ENCODE measurements around the gene TRPV2.

The TRPV2 gene

GRCh38 chr17:16455997-16456741 is 40.8 kb downstream of the TRPV2 start:
- Mint-ChIP-seq H3K4me3 (no peak overlapping the region), H3K9me3 (no peaks in the 10 kb centered on the region), H3K36me3 (peaks cover 46% of the 10 kb centered on the region), H3K4me1 (peaks cover 6% of the 10 kb centered on the region), H3K27ac (no peak overlapping the region)
- DNase-seq (ENCODE audit: low spot score in 2 of 2): no peak
- no peak for ATAC-seq

GRCh38 chr17:16456742-16457316 is 41.5 kb downstream of the TRPV2 start:
- H3K27ac Mint-ChIP-seq: peak overlapping the region; percentile 5
- peaks cover 6% of the 10 kb centered on the region for H3K4me1 Mint-ChIP-seq
- H3K4me3 Mint-ChIP-seq: no peak overlapping the region
- peaks cover 45% of the 10 kb centered on the region for H3K36me3 Mint-ChIP-seq
- ATAC-seq: no peak
- no peaks in the 10 kb centered on the region for H3K9me3 Mint-ChIP-seq
- no peak for DNase-seq (ENCODE audit: low spot score in 2 of 2)

DNA sequence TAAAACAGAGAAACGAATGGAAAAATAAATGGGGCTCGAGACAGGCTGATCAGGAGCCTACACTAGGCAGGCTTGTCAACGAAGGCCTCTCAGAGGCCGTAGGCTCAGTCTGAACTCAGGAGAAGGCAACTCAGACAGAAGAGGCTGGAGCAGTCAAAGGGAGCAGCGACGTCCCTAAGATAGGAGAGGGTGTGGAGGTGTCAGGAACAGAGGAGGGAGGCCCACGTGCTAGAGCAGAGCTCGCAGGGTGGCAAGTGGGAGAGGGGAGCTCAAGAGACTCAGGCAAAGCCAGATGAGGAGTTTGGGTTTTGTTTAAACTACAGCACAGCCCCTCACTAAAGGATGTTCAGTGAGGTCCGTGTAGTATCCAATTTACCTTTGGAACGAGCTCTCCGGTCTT is 43.9 kb downstream of the TRPV2 start:
- H3K36me3 Mint-ChIP-seq: peaks cover 25% of the 10 kb centered on the region
- peaks cover 6% of the 10 kb centered on the region for H3K4me1 Mint-ChIP-seq
- no peak for DNase-seq (ENCODE audit: low spot score in 2 of 2)
- no peaks in the 10 kb centered on the region for H3K9me3 Mint-ChIP-seq
- no peak overlapping the region for H3K4me3 Mint-ChIP-seq
- H3K27ac Mint-ChIP-seq: peak overlapping the region; percentile 58
- ATAC-seq: no peak

GRCh38 chr17:16459855-16460550 is 44.6 kb downstream of the TRPV2 start:
- peak overlapping the region; percentile 48 for H3K27ac Mint-ChIP-seq
- DNase-seq (ENCODE audit: low spot score in 2 of 2) (no peak), ATAC-seq (no peak)
- H3K4me3 Mint-ChIP-seq: no peak overlapping the region
- peaks cover 20% of the 10 kb centered on the region for H3K36me3 Mint-ChIP-seq
- H3K9me3 Mint-ChIP-seq: no peaks in the 10 kb centered on the region
- peaks cover 6% of the 10 kb centered on the region for H3K4me1 Mint-ChIP-seq

DNA sequence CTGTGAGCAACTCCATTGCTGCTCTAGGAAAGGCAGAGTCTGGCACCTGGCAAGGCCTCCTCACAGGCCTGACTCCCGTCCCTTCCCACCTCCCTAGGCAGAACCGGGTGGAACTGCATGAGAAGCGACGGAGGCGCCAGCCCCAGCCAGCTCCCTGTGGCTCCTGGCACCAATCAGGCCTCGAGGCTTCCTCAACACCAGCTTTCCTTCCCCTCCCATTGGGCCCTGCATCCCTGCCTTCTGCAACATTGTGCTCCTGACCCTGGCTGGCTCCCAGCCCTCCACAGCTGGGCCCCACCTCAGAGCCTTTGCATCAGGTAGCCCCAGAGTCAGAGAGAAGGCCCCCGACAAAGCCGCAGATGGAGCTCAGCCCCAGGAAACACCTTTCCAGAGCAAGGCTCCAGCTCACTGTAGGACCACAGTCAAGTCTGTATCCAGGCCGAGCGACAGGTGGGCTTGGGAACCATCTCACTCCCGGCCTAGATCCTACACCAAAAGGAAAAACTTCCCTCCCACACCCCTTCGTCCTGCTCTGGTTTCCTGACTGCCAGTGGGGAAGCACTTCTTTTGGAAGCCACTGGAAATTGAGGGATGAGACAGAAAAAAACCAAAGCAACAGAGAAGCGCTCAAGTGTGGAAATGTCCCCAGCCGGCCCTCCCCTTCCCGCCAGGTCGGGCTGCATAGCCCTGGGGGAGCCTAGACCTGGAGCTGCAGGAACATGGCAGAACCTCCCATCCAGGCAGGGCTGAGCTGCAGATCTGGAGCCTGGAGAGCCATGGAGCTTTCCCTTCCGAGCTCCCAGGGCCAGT is 45.6 kb downstream of the TRPV2 start:
- no peak overlapping the region for H3K4me3 Mint-ChIP-seq
- peaks cover 21% of the 10 kb centered on the region for H3K36me3 Mint-ChIP-seq
- ATAC-seq (no peak), DNase-seq (ENCODE audit: low spot score in 2 of 2) (no peak)
- H3K27ac Mint-ChIP-seq: peak overlapping the region; percentile 48
- no peaks in the 10 kb centered on the region for H3K9me3 Mint-ChIP-seq
- peaks cover 6% of the 10 kb centered on the region for H3K4me1 Mint-ChIP-seq

DNA sequence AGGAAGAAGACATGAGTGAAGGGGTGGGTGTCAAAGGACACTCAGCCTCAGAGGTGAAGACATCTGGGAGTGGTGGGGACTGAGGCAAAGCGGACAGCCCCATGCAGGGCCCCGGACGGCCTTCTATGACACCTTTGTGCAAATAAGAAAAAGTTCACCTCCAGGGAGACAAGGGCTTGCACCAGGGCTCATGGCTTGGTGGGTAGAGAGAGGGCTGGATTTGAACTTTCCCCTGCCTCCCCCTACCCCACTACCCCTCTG is 46.2 kb downstream of the TRPV2 start:
- ATAC-seq (no peak), DNase-seq (ENCODE audit: low spot score in 2 of 2) (no peak)
- Mint-ChIP-seq H3K4me3 (no peak overlapping the region), H3K4me1 (peaks cover 6% of the 10 kb centered on the region), H3K27ac (no peak overlapping the region), H3K36me3 (peaks cover 17% of the 10 kb centered on the region), H3K9me3 (no peaks in the 10 kb centered on the region)

DNA sequence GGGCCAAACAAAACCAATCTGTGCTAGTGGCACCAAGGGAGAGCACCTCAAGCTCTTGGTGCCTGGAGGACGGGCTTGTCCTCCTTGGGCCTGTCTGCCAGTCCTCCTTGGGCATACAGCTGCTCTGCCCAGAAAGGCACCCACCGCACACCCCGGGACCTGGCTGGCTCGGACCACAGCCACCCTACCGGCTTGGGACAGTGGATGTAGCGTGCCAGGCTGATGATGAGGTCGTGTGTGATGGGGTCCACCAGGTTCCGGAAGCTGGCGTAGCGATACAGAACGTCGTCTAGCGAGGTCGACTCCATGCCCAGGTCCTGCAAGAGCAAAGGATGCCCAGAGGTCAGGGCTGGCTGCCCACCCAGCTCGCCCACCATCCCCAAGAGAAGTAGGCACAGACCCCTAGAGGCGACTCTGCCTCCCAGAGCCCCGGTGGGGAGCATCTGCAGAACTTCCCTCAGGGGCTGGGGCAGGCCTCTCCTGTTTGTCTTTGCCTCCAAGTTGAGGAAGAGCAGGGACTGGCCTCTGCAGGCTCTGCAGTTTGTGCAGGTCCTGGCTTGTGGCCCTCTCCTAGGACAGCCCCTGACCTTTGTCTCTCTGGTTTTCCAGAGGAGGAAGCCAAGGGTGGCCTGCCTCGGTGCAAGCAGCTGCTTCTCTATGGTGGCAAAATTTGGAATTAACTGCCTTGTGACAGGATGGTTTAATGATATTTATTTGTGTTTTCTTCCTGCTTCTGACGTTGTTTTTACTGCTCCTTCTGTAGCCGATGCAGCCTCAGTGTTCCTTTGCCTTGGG is 46.9 kb downstream of the TRPV2 start:
- ATAC-seq (no peak), DNase-seq (ENCODE audit: low spot score in 2 of 2) (no peak)
- H3K9me3 Mint-ChIP-seq: no peaks in the 10 kb centered on the region
- H3K4me3 Mint-ChIP-seq: no peak overlapping the region
- peaks cover 12% of the 10 kb centered on the region for H3K36me3 Mint-ChIP-seq
- peaks cover 6% of the 10 kb centered on the region for H3K4me1 Mint-ChIP-seq
- H3K27ac Mint-ChIP-seq: no peak overlapping the region

GRCh38 chr17:16463358-16464302 is 48.3 kb downstream of the TRPV2 start:
- H3K27ac Mint-ChIP-seq: no peak overlapping the region
- no peak for DNase-seq (ENCODE audit: low spot score in 2 of 2)
- no peak for ATAC-seq

GRCh38 chr17:16464303-16465051 is 49.1 kb downstream of the TRPV2 start:
- Mint-ChIP-seq H3K9me3 (no peaks in the 10 kb centered on the region), H3K27ac (peak overlapping the region; percentile 58), H3K4me1 (no peaks in the 10 kb centered on the region), H3K36me3 (peaks cover 8% of the 10 kb centered on the region), H3K4me3 (no peak overlapping the region)
- no peak for ATAC-seq
- DNase-seq (ENCODE audit: low spot score in 2 of 2): no peak

More at GRCh38 chr17:16463358-16464302, 48.3 kb downstream of the TRPV2 start:
- Mint-ChIP-seq H3K4me3 (no peak overlapping the region), H3K9me3 (no peaks in the 10 kb centered on the region), H3K4me1 (peaks cover 6% of the 10 kb centered on the region), H3K36me3 (peaks cover 8% of the 10 kb centered on the region)

DNA sequence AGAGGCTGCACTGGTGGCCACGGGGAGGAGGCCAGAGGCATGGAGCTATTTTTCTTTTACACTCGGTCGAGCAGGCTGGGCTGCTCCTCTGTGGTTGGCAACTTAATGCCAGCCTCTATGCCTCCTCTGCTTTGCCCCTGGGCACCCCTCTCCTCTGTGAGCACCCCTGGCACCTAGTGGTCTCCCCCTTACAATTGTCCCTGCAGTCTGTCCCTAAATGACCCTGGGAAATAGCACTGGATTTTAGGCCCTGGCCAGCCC is 49.6 kb downstream of the TRPV2 start:
- peaks cover 8% of the 10 kb centered on the region for H3K36me3 Mint-ChIP-seq
- no peaks in the 10 kb centered on the region for H3K9me3 Mint-ChIP-seq
- H3K4me3 Mint-ChIP-seq: no peak overlapping the region
- ATAC-seq (no peak), DNase-seq (ENCODE audit: low spot score in 2 of 2) (no peak)
- H3K27ac Mint-ChIP-seq: peak overlapping the region; percentile 58
- no peaks in the 10 kb centered on the region for H3K4me1 Mint-ChIP-seq

DNA sequence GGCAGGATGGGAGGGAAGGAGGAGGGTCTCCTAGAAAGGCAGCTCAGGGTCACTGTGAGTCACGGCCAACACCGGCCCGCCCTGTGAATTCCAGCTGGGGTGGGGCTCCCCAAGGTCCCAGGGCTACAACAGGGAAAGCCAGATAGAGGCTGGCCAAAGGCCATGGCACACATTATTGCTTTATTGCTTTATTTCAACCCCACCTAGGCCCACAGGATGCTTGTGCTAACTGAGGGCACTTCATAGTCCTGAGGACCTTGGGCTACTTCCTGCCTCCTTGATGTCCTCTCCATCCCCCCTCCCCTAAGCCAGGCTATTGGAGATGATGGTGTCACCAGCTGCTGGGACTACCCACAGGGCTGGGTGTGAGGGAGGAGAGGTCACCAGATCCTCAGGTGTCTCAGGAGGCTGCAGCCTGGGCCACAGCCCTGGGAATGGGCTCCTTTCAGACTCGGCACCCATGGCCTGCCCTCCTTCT is 50.5 kb downstream of the TRPV2 start:
- Mint-ChIP-seq H3K9me3 (no peaks in the 10 kb centered on the region), H3K4me3 (no peak overlapping the region), H3K36me3 (peaks cover 11% of the 10 kb centered on the region), H3K4me1 (no peaks in the 10 kb centered on the region), H3K27ac (no peak overlapping the region)
- ATAC-seq: peak; percentile 12
- DNase-seq (ENCODE audit: low spot score in 2 of 2): no peak

DNA sequence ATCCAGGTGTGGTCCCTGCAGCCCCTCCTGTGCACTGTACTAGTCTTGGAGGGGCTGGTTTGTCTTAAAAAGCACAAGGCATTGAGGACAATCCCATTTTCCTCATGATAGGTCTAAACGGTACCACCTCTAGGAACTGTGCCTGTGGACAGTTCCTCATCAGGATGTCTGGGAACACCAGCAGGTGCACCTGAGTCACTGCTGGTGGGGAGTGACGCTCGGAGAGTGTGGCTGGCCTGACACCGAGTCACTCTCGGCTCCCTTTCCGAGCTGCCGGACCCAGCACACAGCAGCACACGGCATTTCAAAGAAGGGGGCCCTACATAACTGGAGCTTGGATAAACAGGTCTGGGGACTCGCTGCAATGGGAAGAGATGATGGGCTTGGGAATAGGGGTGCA is 51.0 kb downstream of the TRPV2 start:
- Mint-ChIP-seq H3K27ac (no peak overlapping the region), H3K4me3 (no peak overlapping the region), H3K4me1 (no peaks in the 10 kb centered on the region), H3K9me3 (no peaks in the 10 kb centered on the region), H3K36me3 (peaks cover 16% of the 10 kb centered on the region)
- ATAC-seq: no peak
- DNase-seq (ENCODE audit: low spot score in 2 of 2): no peak

DNA sequence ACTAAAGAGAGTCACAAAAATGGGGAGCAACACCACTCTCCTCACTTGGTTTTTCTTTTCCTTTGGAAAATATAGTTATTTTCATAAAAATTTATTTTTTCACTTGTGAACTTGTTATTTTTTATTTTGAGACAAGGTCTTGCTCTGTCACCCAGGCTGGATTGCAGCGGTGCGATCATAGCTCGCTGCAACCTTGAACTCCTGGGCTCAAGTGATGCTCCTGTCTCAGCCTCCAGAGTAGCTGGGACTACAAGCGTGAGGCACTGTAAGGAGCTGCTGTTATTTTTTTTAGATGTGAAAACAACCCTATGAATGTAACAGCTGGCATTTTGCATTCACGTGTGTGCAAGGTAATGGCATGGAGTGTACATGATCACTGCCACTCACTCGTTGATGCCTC is 51.7 kb downstream of the TRPV2 start:
- H3K9me3 Mint-ChIP-seq: no peaks in the 10 kb centered on the region
- no peak overlapping the region for H3K27ac Mint-ChIP-seq
- no peaks in the 10 kb centered on the region for H3K4me1 Mint-ChIP-seq
- DNase-seq (ENCODE audit: low spot score in 2 of 2): no peak
- H3K4me3 Mint-ChIP-seq: no peak overlapping the region
- H3K36me3 Mint-ChIP-seq: peaks cover 16% of the 10 kb centered on the region
- ATAC-seq: no peak

DNA sequence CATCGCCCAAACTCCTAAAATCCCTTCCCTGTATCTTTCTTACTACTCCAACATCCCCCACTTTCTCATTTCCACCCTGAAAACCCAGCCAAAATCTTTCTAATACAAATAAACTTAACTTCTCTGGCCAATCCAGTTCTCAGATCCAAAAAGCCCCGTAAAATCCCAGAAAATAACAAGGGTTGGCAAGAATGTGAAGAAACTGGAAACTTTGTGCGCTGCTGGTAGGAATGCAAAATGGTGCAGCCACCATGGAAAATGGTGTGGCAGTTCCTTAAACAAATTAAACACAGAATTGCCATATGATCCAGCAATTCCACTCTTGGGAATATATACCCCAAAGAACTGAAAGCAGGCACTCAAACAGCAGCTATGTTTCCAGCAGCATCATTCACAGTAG is 52.5 kb downstream of the TRPV2 start:
- no peak overlapping the region for H3K4me3 Mint-ChIP-seq
- H3K9me3 Mint-ChIP-seq: no peaks in the 10 kb centered on the region
- no peak overlapping the region for H3K27ac Mint-ChIP-seq

More for the DNA sequence above, 52.5 kb downstream of the TRPV2 start:
- Mint-ChIP-seq H3K36me3 (peaks cover 16% of the 10 kb centered on the region), H3K4me1 (no peaks in the 10 kb centered on the region)
- DNase-seq (ENCODE audit: low spot score in 2 of 2) (no peak), ATAC-seq (no peak)

All from stimulated activated effector memory CD8-positive, alpha-beta T cell treated with anti-CD3 and anti-CD28 coated beads, Interleukin-12 subunit alpha, Interleukin-12 subunit beta, amount 100 ng/mL, for 72 hours (primary cell).